Dedifferentiated amniotic fluid mesenchymal stem cell (primary cell): Measurements from ENCODE around the gene MTMR2.
A peak's percentile ranks its signal among the peaks of the same experiment; 100 is the strongest.
"Not testable (repeated sequence)": the region's sequence is repeated elsewhere in the genome, so short reads cannot be mapped to it uniquely, and the experiment has no call there.

Experiments used
- DNase-seq: peaks from one replicate; pipeline ENCODE4 v3.0.0-alpha.2; 2016; ENCODE audit errors: extremely low spot score

Gene MTMR2

GRCh38 chr11:95816037-95816436 is 107.9 kb downstream of the MTMR2 start:
- DNase-seq: no peak

GRCh38 chr11:95811052-95811451 is 112.9 kb downstream of the MTMR2 start:
- not testable (repeated sequence) for DNase-seq

- not testable (repeated sequence) for DNase-seq
These were observed 117.4 kb downstream of the MTMR2 start for GRCh38 chr11:95806464-95806863.

DNA sequence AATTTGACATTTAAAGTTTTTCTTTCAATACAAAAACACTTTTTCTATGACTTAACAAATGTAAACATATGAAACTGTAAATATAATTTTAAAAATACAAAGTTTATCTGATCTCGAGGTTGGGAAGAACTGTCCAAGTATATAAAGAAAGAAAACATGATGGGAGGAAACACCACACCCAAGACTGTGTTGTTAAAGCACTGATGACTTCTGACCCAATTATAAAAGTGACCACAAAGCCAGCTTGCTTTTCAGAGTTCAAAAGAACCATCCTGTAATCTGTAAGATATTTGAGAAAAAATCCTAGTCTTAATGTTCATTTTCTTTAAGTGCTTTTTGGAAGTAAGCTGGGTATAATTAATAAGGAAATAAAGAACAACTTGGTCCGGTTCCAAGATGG is 118.0 kb downstream of the MTMR2 start:
- DNase-seq: no peak

GRCh38 chr11:95803973-95804372 is 119.9 kb downstream of the MTMR2 start:
- DNase-seq: no peak

GRCh38 chr11:95802806-95803205 is 121.1 kb downstream of the MTMR2 start:
- no peak for DNase-seq

DNA sequence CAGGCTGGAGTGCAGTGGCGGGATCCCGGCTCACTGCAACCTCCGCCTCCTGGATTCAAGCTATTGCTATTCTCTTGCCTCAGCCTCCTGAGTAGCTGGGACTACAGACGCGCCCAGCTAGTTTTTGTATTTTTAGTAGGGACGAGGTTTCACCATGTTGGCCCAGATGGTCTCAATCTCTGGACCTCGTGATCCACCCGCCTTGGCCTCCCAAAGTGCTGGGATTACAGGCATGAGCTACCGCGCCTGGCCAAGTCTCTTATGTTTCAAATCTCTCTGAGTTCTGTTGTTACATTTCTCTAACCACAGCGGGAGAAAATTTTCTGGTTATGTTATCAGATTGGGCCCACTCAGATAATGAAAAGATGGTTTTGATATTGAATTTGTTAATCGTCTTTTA is 123.5 kb downstream of the MTMR2 start:
- DNase-seq: no peak

DNA sequence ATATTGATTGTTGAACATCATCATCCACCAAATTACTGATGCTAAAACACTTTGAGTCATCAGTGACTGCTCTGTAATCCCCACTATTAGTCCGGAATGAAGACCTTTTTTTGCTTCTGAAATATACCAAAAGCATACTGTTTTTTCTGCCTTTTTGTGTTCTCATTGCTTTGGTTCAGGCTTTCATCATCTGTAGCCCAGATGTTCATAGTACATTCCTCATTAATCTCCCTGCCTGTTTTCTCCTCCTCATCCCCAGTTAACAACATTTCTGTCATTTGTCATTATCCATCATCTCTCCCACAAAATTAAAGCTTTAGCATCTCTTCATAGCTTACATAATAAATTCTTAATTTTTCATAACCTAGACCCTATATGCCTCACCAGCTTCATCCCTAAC is 124.4 kb downstream of the MTMR2 start:
- DNase-seq: no peak

DNA sequence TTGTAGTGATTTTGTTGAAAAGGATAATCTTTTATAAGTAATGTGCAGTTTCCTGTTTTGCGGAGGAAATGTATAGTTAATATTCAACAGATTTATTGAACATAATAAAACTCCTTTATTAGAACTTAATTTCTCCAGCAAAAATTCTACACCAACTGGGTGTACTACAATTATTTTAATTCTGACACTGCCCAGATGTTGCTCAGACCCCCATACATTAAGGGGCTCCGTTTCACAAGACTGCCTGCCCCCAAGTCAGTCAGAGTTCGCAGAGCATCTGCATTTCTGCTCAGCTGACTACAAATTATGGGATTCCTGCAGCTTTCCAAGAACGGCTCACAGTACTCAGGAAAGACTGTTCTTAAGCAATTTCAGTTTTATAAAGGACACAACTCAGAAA is 127.4 kb downstream of the MTMR2 start:
- no peak for DNase-seq

DNA sequence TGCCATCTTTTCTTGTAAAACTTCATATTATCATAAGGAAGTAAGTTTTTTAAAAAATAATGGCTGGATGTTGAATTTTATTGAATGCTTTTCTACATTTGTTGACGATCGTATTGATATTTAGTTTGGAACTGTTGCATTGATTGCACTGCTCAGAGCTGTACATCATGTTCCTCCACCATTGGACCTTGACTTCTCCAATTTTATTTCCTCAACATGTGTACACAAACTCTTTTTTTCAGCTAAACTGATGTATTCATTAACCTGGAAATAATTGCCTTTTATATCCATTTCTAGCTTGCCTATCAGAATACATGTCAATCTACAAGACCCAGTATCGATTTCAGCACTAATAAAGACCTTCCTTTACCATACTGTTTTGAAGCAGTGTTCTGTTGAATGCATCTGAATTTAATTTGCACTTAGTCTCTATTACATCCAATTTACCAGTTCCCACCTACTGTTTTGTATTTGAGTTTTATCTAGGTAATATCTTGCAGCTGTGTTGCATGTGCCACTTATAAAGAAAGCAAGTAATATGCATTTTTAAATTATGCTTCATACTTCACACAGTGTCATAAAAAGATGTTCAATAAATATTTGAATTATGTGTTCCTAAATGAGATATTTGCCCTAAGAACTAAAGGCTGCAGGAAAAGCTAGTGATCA is 128.1 kb downstream of the MTMR2 start:
- DNase-seq: no peak

- no peak for DNase-seq
These were observed 129.8 kb downstream of the MTMR2 start for GRCh38 chr11:95794086-95794485.

- DNase-seq: no peak
These were observed 130.8 kb downstream of the MTMR2 start for GRCh38 chr11:95793116-95793515.

GRCh38 chr11:95792700-95793099 is 131.2 kb downstream of the MTMR2 start:
- no peak for DNase-seq

- DNase-seq: no peak
These were observed 131.7 kb downstream of the MTMR2 start for GRCh38 chr11:95792200-95792599.

- no peak for DNase-seq
These were observed 132.2 kb downstream of the MTMR2 start for GRCh38 chr11:95791709-95792033.

GRCh38 chr11:95790933-95791708 is 132.8 kb downstream of the MTMR2 start:
- no peak for DNase-seq

DNA sequence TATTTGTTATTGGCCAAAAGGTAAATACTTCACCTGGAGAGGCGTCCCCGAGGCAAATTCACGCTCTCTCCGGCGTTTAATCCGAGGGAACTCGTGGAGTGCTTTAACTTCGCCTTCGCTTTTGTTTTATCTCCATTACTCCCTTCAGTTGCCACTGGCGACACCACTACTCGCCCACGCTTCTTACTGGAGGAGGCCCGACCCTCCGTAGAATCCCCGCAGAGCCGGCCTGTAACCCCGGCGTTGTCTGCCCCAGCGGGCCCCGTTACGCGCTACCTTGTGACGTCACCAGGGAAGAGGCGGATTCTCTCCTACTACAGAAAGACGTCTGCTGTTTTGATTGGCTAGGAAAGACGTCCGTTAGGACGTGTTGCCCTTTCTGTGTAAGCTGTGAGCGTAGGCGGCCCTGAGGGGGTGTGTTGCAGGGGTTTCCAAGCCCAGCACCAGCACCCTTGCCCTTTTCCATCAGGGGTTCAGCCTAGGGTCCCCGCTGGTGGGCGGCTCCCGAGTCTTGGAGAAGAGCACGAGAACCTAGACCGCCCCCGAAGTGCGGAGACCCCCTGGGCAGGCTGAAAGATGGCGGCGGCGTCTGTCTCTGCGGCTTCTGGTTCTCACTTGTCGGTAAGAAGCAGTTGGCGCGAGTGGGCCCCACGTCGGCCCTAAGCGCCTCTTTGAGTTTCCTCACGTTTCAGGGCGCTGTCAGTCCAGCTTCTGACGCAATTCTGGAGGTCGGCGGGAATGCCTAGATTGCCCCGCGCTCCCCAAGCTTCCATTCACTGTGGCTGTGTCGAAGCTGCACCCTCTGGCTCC is 133.6 kb downstream of the MTMR2 start, which contains the start of gene CEP57:
Gene CEP57, plus strand, starts transcription at position 376 of the 810 bp plus-strand sequence. Its CDS starts 201 bp downstream, at position 577.
- peak; percentile 99 for DNase-seq

- peak; percentile 99 for DNase-seq
These were observed 134.3 kb downstream of the MTMR2 start, which contains the start of gene FAM76B for GRCh38 chr11:95789506-95790122. TSS of gene FAM76B (minus strand) at chr11:95789782. CDS start at chr11:95789478, 304 bp downstream.

DNA sequence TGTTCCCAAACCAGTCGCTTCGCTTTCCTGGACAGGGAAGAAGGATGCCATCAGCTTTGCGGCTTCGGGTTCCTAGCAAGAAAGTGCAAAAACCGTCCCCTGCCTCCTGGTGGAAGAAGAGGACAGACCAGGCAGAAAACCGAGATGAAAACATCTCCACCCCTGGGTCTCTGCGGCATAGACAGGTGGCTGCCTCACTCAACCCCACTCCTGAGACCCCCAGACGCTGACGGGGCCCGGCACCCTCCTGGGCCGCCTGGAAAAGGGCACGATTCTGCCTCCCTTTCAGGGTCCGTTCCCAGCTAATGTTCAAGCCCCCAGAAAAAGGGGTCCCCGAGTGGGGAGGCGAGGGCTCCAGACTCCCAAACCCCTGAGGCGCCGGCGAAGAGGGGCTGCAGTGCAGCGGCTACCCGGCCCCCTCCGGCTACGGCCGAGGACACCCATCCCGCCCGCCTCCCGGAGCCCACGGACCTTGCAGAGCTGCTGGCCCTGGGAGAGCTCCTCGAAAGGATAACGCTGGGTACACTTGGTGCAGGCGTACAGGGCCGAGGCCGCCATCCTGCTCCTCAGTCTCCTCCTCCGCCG is 134.9 kb downstream of the MTMR2 start:
- DNase-seq: peak; percentile 38
